Mesenchymal stem cell (in vitro differentiated cells and primary cell): ENCODE results near the gene SRGAP1.
A peak's percentile ranks its signal among the peaks of the same experiment; 100 is the strongest.

Source experiments
- DNase-seq: peaks from one replicate; pipeline ENCODE4 v3.0.0-alpha.2; 2013
- H2AFZ ChIP-seq: one replicate; pipeline ENCODE4 v1.6.1; 2013; ENCODE audit warnings: low read depth, mild to moderate bottlenecking, control low read depth, inconsistent platforms, low read length, moderate library complexity
- H2AK5ac ChIP-seq: 2 replicates; pipeline ENCODE4 v1.6.1; 2013; ENCODE audit warnings: low read length, moderate library complexity, mild to moderate bottlenecking, inconsistent platforms; ENCODE audit not compliant: severe bottlenecking
- H2BK120ac ChIP-seq: one replicate; pipeline ENCODE4 v1.6.1; 2013; ENCODE audit warnings: low read depth, mild to moderate bottlenecking, inconsistent platforms, low read length, moderate library complexity
- H2BK12ac ChIP-seq, 2 experiments: one replicate each; pipeline ENCODE4 v1.6.1; 2013; ENCODE audit warnings: inconsistent platforms in 2 of 2, low read length in 2 of 2, mild to moderate bottlenecking in 2 of 2, moderate library complexity in 2 of 2, control low read depth in 1 of 2
- H2BK15ac ChIP-seq: one replicate; pipeline ENCODE4 v1.6.1; 2013; ENCODE audit warnings: mild to moderate bottlenecking, low read depth, inconsistent platforms; ENCODE audit not compliant: poor library complexity, severe bottlenecking
- H2BK5ac ChIP-seq: 2 replicates; pipeline ENCODE4 v1.6.1; 2013; ENCODE audit warnings: low read depth, mild to moderate bottlenecking, low read length, control low read depth, inconsistent platforms; ENCODE audit not compliant: poor library complexity, severe bottlenecking
- H3K14ac ChIP-seq, 2 experiments: one replicate each; pipeline ENCODE4 v1.6.1; 2013; ENCODE audit warnings: inconsistent platforms in 2 of 2, low read length in 2 of 2, control low read depth in 1 of 2, mild to moderate bottlenecking in 1 of 2, moderate library complexity in 1 of 2
- H3K18ac ChIP-seq, 2 experiments: one replicate each; pipeline ENCODE4 v1.6.1; 2013; ENCODE audit warnings: inconsistent platforms in 2 of 2, low read length in 2 of 2, control low read depth in 1 of 2, low read depth in 1 of 2, mild to moderate bottlenecking in 1 of 2
- H3K23ac ChIP-seq, 2 experiments: one replicate each; pipeline ENCODE4 v1.6.1; 2013; ENCODE audit warnings: inconsistent platforms in 2 of 2, low read length in 2 of 2, mild to moderate bottlenecking in 2 of 2, moderate library complexity in 2 of 2, control low read depth in 1 of 2
- H3K27ac ChIP-seq: 2 replicates; pipeline ENCODE4 v1.5.1; 2013; ENCODE audit warnings: mild to moderate bottlenecking, moderate library complexity, low read length, control low read depth, inconsistent platforms; ENCODE audit not compliant: poor library complexity, severe bottlenecking
- H3K27me3 ChIP-seq, 2 experiments: 2 replicates each; pipeline versions ENCODE4 v1.6.1 to v1.7.0; 2013; ENCODE audit warnings: low read length in 2 of 2, mild to moderate bottlenecking in 2 of 2, moderate library complexity in 2 of 2, control low read depth in 1 of 2, inconsistent platforms in 1 of 2; ENCODE audit not compliant: control insufficient read depth in 1 of 2, insufficient read depth in 1 of 2
- H3K36me3 ChIP-seq, 2 experiments: 2 replicates each; pipeline versions ENCODE4 v1.6.1 to v1.7.0; 2013; ENCODE audit warnings: low read length in 2 of 2, control low read depth in 1 of 2, inconsistent platforms in 1 of 2, low read depth in 1 of 2, mild to moderate bottlenecking in 1 of 2; ENCODE audit not compliant: insufficient read depth in 2 of 2, control insufficient read depth in 1 of 2
- H3K4ac ChIP-seq, 2 experiments: one replicate each; pipeline ENCODE4 v1.6.1; 2013; ENCODE audit warnings: inconsistent platforms in 2 of 2, low read length in 2 of 2, mild to moderate bottlenecking in 2 of 2, moderate library complexity in 2 of 2, control low read depth in 1 of 2, low read depth in 1 of 2
- H3K4me1 ChIP-seq: 2 replicates; pipeline ENCODE4 v1.6.1; 2013; ENCODE audit warnings: low read depth, low read length, control low read depth; ENCODE audit not compliant: control insufficient read depth, insufficient read depth
- H3K4me2 ChIP-seq: 2 replicates; pipeline ENCODE4 v1.6.1; 2013; ENCODE audit warnings: low read length, mild to moderate bottlenecking, inconsistent platforms; ENCODE audit not compliant: poor library complexity, severe bottlenecking
- H3K4me3 ChIP-seq, 2 experiments: 2 replicates each; pipeline versions ENCODE4 v1.5.1 to v1.7.0; 2013; ENCODE audit warnings: low read length in 2 of 2, mild to moderate bottlenecking in 2 of 2, control low read depth in 1 of 2, low read depth in 1 of 2; ENCODE audit not compliant: insufficient read depth in 1 of 2
- H3K79me1 ChIP-seq: replicated peaks from 2 replicates; pipeline ENCODE4 v1.6.1; 2013; ENCODE audit warnings: mild to moderate bottlenecking, control low read depth, low read length, inconsistent platforms; ENCODE audit not compliant: poor library complexity, severe bottlenecking
- H3K9ac ChIP-seq: 2 replicates; pipeline ENCODE4 v1.7.0; 2013; ENCODE audit warnings: mild to moderate bottlenecking, low read length, moderate library complexity
- H3K9me3 ChIP-seq: 2 replicates; pipeline ENCODE4 v1.7.0; 2013; ENCODE audit warnings: mild to moderate bottlenecking, low read length; ENCODE audit not compliant: control insufficient read depth
- H4K8ac ChIP-seq: one replicate; pipeline ENCODE4 v1.6.1; 2013; ENCODE audit warnings: inconsistent platforms, mild to moderate bottlenecking, low read length, moderate library complexity
- H4K91ac ChIP-seq: one replicate; pipeline ENCODE4 v1.6.1; 2013; ENCODE audit warnings: mild to moderate bottlenecking, low read length, inconsistent platforms
- WGBS: methylation state at CpG from one replicate; pipeline ENCODE4 v1.1.7; 2013; ENCODE audit warnings: mixed read lengths; 5-methylcytosine and 5-hydroxymethylcytosine counted together

Gene SRGAP1

DNA sequence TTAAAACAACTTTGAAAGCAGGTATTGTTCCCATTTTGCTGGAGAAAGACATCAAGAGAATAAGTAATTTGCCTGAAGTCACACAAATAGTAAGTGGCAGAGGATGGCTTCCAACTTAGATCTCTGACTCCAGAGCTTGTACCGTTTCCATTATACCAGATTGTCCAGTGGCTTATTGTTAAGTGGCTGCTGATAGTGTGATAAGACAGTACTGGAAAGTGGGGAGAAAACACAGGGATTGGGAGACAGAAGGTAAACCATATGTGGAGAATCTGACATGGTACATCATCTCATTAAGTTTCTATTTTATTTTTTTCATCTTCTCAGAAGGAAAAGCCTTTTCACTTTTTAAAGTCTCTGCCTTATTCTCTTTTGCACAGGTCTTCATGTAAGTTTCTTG, 108.5 kb downstream of the SRGAP1 start:
- no peaks in the 10 kb centered on the region for H3K9me3 ChIP-seq
- no peak overlapping the region for H3K23ac ChIP-seq
- H3K79me1 ChIP-seq, result peaks cover 17% of the 10 kb centered on the region
- no peak overlapping the region for H4K91ac ChIP-seq
- H3K4me2 ChIP-seq, result no peak overlapping the region
- H2AK5ac ChIP-seq, result no peak overlapping the region
- H2BK15ac ChIP-seq, result no peak overlapping the region
- H3K4me3 ChIP-seq, result no peak overlapping the region
- H3K14ac ChIP-seq, result no peak overlapping the region
- 71% methylated on average over 1 of the region's 1 CpG for WGBS
- no peak overlapping the region for H3K4ac ChIP-seq
- H2BK12ac ChIP-seq, result no peak overlapping the region
- H3K36me3 ChIP-seq, result peaks cover 4 to 20% of the 10 kb centered on the region in 2 experiments
- no peak overlapping the region for H4K8ac ChIP-seq
- no peak overlapping the region for H2AFZ ChIP-seq
- peak overlapping the region; percentile 19 for H2BK120ac ChIP-seq
- H3K9ac ChIP-seq, result no peak overlapping the region
- H3K27me3 ChIP-seq, result no peaks in the 10 kb centered on the region
- H3K4me1 ChIP-seq, result peaks cover 8% of the 10 kb centered on the region
- H3K27ac ChIP-seq, result no peak overlapping the region
- H2BK5ac ChIP-seq, result no peak overlapping the region
- H3K18ac ChIP-seq, result no peak overlapping the region
- no peak for DNase-seq

DNA sequence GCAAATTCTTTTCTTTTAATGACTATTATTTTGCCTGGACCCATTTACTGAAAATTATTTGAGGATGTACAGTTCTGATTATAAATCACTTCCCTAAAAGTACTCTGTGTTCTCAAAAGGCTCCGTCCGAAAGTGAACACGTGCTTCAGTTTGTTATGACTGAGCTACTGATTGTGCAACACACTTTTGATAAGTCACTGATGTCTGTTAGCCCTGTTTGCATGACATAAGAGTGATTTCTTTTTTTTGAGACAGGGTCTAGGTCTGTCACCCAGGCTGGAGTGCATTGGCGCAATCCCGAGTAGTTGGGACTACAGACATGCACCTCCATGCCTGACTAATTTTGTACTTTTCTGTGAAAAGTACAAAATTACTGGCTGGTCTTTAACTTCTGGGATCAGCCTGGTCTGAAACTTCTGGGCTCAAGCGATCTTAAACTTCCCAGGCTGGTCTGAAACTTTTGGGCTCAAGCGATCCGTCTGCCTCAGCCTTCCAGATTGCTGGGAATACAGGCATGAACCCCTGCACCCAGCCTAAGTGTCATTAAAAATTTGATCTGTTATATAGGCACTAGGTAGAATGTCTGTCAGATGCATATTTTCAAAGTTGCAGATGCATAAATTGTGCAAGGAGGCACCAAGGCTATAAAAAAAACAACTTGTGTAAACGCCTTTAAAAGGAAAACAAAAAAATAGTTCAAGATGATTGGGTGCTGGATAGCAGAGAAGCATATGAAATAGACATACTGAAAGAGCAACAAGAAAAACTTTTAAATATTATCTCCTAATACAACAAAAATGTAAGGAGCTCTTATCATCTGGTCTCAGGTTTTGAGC, 111.5 kb downstream of the SRGAP1 start:
- Histone ChIP-seq H3K18ac (peak overlapping the region; percentile 2 to 62), H3K4me1 (peaks cover 6% of the 10 kb centered on the region), H2BK120ac (peak overlapping the region; percentile 49), H2AFZ (no peak overlapping the region), H3K36me3 (peaks cover 4 to 33% of the 10 kb centered on the region in 2 experiments), H2AK5ac (no peak overlapping the region), H2BK15ac (no peak overlapping the region), H2BK5ac (no peak overlapping the region), H3K14ac (no peak overlapping the region), H2BK12ac (peak overlapping the region in 1 of 2 experiments; percentile 63), H3K27me3 (no peaks in the 10 kb centered on the region), H3K4me2 (peak overlapping the region; percentile 9), H3K27ac (no peak overlapping the region), H4K8ac (no peak overlapping the region), H4K91ac (no peak overlapping the region), H3K23ac (no peak overlapping the region), H3K4ac (no peak overlapping the region), H3K79me1 (peaks cover 28% of the 10 kb centered on the region), H3K9ac (peak overlapping the region; percentile 30), H3K9me3 (no peaks in the 10 kb centered on the region), H3K4me3 (no peak overlapping the region)
- 54% methylated on average over 8 of the region's 9 CpGs for WGBS
- peak; percentile 86 for DNase-seq

GRCh38 chr12:63957496-63957895, 113.0 kb downstream of the SRGAP1 start:
- peaks cover 5% of the 10 kb centered on the region for H3K4me1 ChIP-seq
- H3K4ac ChIP-seq, result peak overlapping the region in 1 of 2 experiments; percentile 75
- H3K23ac ChIP-seq, result no peak overlapping the region
- H4K8ac ChIP-seq, result no peak overlapping the region
- peak overlapping the region in 1 of 2 experiments; percentile 37 for H3K18ac ChIP-seq
- H2BK15ac ChIP-seq, result no peak overlapping the region
- H2AFZ ChIP-seq, result no peak overlapping the region
- H3K9me3 ChIP-seq, result no peaks in the 10 kb centered on the region
- H3K9ac ChIP-seq, result no peak overlapping the region
- no peak overlapping the region for H3K14ac ChIP-seq
- no peaks in the 10 kb centered on the region for H3K27me3 ChIP-seq
- no peak overlapping the region for H2AK5ac ChIP-seq
- no peak overlapping the region for H3K4me3 ChIP-seq
- H4K91ac ChIP-seq, result no peak overlapping the region
- H3K79me1 ChIP-seq, result peaks cover 25% of the 10 kb centered on the region
- H2BK12ac ChIP-seq, result peak overlapping the region in 1 of 2 experiments; percentile 28
- no peak overlapping the region for H2BK5ac ChIP-seq
- no peak overlapping the region for H2BK120ac ChIP-seq
- no peak overlapping the region for H3K4me2 ChIP-seq
- peaks cover 4 to 35% of the 10 kb centered on the region in 2 experiments for H3K36me3 ChIP-seq
- no peak overlapping the region for H3K27ac ChIP-seq
- WGBS, result 100% methylated on average over 4 of the region's 5 CpGs
- DNase-seq, result no peak

DNA sequence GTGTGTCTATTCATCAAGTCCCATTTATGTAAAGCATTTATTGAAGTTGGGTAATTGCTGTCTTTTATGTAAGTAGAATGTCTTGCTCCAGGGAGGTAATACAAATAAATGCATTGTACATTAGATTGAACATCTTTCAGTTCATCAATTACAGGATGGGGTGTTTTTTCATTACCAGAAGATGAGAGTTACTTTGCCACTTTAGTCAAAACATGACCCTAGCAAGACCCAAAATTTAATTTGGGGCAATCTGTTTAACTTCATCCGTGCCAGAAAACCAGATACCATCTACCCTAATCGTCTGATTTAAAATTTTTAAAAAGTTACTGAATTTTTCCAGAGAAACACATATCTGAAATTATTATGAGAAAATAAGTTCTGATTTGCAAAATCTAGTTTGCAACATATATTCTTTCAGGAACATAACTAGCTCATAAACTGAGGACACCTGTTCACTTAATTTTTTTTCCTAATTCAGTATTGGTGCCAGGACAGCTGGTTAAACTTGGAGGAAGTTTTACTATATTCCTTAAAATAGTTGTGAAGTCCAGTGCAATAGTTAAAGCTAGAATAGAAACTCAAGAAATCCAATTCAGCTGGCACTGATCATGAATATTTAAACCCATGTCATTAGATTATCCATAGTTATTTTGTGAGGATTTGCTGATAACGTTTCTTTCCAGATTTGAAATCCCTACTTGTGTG, 114.5 kb downstream of the SRGAP1 start:
- Histone ChIP-seq H3K27me3 (no peaks in the 10 kb centered on the region), H2BK12ac (no peak overlapping the region), H2BK120ac (no peak overlapping the region), H4K8ac (no peak overlapping the region), H2AFZ (no peak overlapping the region), H4K91ac (no peak overlapping the region), H3K4me3 (no peak overlapping the region), H2AK5ac (no peak overlapping the region), H3K4me2 (no peak overlapping the region), H2BK5ac (no peak overlapping the region), H3K4me1 (peaks cover 5% of the 10 kb centered on the region), H3K36me3 (peaks cover 4 to 28% of the 10 kb centered on the region in 2 experiments), H3K14ac (no peak overlapping the region), H3K9me3 (no peaks in the 10 kb centered on the region), H2BK15ac (no peak overlapping the region), H3K9ac (no peak overlapping the region), H3K4ac (no peak overlapping the region), H3K27ac (no peak overlapping the region), H3K18ac (no peak overlapping the region), H3K23ac (no peak overlapping the region), H3K79me1 (peaks cover 26% of the 10 kb centered on the region)
- WGBS, result no CpG with 5 or more reads among the region's 3 CpGs
- no peak for DNase-seq
